ENCODE measurements around the gene GRM8.

GRCh38 chr7:127233630-127234029 lies 19.1 kb downstream of the GRM8 start:
- TF ChIP-seq CTCF (IDR thresholded peaks at IDR 0.05) (no peak), POLR2A (IDR thresholded peaks at IDR 0.05) (no peak)

All from stomach (tissue), 4 donors.